Hematopoietic multipotent progenitor cell treated with erythropoietin and hydrocortisone succinate and interleukin-3 and kit ligand, for 8 days (in vitro differentiated cells): ENCODE results near the gene SAMD8.

ENCODE experiments used
- DNase-seq: peaks from one replicate; pipeline ENCODE4 v3.0.0-alpha.2; 2015

The SAMD8 gene

DNA sequence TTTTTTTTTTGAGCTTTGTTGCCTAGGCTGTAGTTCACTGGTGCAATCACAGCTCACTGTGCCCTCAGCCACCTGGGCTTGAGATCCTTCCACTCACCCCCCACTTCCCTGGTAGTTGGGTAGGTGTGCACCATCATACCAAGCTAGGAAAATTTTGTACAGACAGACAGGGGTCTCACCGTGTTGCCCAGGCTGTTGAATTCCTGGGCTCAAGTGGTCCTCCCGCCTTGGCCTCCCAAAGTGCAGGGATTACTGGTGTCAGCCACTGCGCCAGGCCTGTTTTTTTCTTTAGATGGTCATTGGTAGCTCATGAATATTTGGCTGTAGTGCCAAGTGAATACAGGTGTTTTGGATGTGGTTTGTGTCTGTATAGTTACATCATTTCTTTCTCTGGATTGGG is 116.8 kb downstream of the SAMD8 start:
- no peak for DNase-seq

DNA sequence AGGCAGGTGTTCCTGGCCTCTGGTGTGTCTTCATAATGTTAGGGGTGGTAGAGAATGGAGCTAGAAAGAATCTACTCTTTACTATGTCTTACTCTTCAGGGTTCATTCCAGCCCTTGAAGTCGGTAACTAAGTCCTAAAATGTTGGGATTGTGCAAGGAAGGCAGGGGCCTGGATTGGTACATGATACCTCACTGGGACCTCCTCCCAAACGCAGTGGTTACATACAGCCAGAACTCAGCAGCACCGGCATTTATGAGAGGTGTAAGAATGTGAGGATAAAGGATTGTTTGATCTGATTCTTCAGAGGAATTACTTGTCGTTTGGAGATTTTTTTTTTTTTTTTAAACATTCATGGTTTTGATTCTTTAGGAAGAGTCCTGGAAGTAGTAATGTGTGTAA is 117.4 kb downstream of the SAMD8 start:
- DNase-seq = no peak

DNA sequence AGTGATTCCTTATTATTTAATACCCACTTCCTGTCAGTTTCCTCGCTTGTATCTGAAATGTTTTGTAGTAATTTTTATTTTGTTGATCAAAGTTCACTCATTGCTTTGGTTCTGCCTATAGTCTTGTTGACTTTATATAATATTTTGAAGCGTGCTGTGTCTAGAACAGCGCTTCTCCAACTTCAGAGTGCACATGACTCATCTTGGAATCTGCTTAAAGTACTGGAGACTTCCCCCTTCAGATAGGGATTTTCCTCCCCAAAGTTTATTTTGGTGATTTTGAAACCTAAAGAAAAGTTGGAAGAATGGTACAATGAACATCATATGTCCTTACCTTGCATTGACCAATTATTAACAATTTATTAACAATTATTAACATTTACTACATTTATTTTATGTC is 118.5 kb downstream of the SAMD8 start:
- DNase-seq = no peak

DNA sequence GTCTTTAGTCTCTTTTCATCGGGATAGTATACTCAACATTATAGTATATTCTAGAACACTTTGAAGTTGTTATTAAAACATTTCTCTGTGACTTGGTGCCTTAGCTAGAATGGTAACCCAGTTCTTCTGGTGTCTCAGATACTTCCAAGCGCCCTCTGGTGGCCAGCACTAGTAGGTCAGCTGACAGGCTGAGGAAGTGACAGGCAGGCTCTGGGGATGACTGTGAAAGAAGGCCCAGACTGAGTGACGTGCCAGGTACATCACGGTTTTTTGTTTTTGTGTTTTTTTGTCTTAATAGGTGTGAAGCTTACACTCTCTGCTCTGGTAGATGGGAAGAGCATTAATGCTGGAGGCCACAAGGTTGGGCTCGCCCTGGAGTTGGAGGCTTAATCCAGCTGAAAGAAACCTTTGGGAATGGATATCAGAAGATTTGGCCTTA is 119.2 kb downstream of the SAMD8 start:
- peak; percentile 91 for DNase-seq
